HG02943 (cell line): Measurements from ENCODE around the gene ATP13A2.

ENCODE experiments used
- ATAC-seq: cut with Tn5 transposase; IDR thresholded peaks from one replicate; pipeline ENCODE4 v1.9.1; 2021; ENCODE audit warnings: mild to moderate bottlenecking, low read depth, moderate library complexity; ENCODE audit not compliant: unreplicated experiment

Gene ATP13A2

DNA sequence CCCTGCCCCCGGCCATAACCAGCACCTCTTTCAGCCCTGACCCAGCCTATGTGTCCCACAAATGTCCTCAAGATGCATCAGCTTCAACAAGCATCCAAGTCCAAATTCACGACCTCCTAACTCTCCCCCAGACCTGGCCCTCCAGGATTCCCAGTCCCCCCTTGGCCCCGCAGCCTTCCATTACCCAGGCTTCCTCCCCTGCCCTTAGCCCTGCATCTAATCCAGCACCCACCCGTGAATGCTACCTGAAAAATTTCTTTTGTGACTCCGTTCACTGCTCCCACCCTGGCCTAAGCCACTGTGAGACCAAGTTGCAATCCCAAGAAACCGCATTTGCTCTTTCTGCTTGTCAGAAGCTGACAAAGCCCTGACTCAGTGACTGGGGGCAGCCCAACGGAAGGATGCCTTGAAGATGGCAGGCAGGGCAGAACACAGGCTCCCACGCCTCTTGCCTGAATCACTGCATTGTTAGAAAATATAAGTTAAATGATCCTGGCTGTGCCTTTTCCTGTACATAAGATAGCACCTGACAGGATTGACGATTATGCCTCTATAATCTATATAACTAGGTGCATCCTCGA, 30.4 kb downstream of the ATP13A2 start:
- no peak for ATAC-seq

DNA sequence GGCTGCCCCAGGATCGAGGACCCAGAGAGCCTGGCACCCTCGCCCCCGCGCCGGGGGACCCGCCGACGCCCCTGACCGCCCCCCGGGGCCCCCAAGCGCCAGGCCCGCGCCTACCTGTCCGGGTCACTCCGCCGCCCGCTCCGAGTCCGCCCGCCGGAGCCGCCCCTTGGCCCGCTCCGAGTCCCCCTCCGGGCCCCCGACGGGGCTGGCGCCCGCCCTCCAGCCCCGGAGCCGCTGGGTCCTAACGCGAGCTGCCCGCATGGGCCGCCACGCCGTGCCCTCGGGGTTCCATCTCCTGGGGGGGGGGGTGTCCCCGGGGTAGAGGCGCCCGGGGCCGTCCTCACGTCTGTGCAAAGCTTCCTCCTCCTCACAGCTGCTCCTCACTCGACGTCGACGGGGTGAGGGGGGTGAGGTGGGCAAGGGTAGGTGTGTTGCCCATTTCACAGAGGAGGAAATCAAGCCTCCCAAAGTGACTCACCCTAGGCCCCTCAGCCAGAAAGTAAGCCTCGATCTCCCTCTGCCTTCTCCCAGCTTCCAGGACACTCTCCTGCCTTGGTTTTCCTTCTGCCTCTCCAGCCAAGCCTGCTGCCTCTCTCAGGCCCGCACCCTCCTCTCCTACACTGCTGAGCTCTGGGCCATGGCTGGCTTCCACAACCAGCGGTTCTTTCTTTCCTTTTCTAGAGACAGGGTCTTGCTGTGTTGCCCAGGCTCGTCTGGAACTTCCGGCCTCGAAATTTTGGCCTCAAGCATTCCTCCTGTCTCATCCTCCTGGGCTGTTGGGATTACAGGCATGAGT, 31.1 kb downstream of the ATP13A2 start, which contains the start of gene MFAP2:
TSS of gene MFAP2 (minus strand) at position 148 of the 796 bp plus-strand sequence. CDS start 2,347 bp downstream, outside the sequence.
- ATAC-seq: no peak

DNA sequence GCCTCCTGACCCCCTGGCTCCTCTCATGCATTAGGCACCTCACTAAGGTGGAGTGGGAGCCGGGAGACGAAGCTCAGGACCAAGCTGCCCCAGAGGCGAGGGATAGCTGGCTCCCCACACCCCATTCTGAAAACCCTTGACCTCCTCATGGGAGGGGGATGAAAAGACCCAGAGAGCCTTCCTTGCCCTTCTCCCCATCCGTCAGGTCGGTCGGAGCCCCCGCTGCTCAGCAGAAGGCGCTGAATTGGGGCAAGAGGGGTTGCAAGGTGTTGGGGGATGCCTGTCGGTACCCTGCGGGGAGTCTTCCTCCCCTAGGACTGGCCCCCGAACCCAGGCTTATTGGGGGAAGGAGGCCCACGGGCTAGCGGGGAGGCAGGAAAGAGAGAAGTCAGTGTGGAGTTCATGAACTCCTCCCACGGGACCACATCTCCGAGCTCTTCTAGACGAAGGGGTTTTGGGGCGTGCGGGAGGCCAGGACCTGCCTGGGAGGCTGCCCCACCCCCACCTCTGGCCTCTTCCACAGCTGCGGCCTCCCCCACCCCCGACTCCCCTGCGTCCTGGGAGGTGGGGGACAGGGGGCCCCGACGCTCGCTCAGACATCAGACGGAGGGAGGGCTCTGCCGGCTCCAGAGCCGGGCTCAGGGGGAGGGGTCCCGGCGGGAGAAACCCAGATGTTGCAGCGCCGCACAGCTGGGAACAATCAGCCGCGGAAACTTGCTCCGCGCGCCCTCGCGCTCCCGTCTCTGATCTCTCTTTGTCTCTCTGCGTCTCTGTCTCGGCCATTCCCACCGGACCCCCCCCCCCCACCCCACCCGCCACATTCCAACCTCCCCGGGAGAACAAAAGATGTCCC, 32.0 kb downstream of the ATP13A2 start:
- ATAC-seq: no peak

DNA sequence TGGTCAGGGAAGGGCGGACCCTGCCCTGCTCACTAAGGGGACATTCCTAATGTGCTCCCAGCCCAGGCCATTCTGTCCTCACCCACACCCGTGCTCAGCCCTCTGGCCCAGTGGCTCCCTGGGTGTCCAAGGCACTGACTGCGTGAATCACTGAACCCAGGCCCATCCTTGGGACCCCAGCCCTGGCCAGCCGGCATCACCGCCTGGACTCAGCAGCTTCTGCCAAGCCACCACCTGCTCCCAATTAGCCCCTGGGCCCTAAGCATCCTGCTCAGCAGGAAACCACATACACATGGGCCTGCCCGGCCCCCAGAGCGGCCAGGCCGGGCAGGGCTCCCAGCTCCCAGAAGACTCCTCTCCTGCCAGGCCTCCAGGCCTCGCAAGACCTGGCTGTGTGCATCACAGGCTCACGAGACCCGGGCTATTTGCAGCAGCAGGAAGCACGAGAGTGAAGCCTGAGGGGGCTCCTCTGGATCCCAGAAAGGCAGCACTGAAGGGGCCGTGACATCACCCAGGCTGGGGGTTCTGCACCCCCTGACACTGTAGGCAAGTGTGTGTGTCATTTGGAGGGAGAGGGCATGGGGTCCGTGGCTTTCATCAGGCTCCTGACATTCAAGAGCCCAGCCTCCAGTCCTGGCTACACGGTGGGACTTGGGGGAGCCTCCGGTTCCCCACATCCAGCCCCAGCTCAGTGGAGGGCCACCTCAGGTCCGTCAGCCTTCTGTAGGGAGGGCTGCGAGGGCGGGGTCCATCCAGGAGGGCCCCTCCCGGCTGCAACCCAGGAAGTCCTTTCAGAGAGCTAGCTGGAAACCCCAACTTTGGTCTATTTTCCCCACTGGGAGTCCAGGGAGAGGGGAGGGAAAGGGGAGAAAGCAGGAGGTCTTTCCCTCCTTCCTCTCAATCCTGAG, 32.9 kb downstream of the ATP13A2 start:
- no peak for ATAC-seq

DNA sequence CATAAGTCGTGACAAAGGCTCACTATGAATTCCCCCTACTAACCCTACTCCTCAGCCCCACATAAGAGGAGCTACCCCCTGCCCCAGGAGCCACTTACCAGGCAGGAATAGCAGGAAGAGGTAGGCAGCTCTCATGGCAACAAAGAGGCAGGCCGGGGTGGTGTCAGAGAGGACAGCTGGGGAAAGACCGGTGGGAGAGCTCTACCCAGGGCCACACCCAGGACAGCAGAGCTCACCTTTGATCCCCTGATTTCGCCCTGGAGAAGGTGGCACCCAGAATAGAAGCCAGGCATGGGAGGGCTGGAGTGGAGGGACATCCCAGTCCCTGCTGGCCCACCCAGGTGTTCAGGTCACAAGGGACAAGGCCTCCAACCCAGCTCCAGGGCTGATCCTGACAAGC, 33.6 kb downstream of the ATP13A2 start:
- no peak for ATAC-seq

DNA sequence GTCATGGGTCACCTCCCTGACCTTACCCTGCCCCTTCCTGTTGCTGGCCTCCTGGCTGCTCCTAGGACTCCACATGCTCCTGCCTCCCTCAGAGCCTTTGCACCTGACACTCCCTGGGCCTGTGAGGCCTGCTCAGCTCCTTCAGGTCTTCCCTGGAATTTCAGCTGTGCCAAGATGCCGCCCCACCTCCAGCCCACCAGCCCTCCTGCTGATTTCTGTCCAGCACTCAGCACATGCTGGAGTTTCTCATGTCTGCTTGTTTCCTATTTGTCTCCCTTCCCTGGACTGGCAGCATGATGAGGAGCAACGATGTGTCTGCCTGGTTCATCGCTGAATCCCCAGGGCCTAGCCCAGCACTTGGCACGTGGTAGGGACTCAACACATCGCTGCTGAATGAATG, 34.4 kb downstream of the ATP13A2 start:
- ATAC-seq: no peak

DNA sequence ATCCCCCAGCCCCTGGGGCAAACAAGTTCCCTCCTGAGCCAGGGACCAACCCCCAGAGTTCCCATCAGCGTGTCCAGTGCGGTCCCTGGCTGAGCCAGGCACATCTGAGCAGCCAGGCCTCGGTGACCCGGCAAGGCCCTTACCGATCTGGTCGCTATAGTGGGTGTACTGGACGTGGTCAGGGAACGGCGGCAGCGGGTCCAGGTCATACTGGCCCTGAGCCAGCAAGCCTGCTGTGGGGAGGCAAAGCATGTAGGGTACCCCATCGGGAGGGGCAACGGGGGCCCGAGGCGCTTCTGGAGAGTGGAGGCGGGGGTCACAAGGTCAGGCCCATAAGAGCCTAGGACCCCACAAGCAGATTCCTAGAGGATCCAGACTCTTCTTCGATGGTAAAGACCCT, 34.8 kb downstream of the ATP13A2 start:
- no peak for ATAC-seq

DNA sequence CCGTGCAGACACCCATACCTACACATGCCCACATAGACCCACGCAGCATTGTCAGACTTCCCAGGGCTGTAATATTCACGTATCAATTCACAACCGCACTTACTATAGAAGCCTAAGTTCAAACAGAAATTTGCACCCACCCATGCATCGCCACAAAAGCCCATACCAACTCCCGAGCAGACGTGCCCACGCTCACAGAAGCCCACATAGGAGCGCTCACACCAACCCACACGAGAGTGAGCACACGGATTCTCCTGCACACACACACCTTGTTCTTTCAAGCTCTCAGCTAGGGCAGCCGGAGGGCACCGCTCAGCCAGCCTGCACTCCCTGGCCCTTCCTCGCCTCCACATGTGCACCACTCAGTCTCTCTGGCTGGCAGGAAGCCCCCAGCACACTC, 35.9 kb downstream of the ATP13A2 start:
- no peak for ATAC-seq

DNA sequence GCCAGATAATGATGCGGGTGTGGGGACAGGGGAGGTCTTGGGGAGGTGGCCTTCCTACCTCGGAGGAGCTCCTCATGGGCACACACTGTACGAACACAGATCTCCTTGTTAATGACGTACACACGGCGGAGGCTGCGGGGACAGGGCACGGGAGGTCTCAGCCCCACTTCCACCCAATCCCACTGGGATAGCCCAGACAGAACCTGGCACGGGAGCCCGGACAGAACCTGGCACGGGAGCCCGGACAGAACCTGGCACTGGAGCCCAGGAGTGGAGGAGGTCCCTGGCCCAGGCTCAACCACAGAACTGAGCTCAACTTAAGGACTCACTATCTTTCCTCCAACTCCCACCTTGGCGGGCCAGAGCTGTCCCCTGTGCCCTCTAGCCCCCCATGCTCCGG, 36.5 kb downstream of the ATP13A2 start:
- no peak for ATAC-seq

DNA sequence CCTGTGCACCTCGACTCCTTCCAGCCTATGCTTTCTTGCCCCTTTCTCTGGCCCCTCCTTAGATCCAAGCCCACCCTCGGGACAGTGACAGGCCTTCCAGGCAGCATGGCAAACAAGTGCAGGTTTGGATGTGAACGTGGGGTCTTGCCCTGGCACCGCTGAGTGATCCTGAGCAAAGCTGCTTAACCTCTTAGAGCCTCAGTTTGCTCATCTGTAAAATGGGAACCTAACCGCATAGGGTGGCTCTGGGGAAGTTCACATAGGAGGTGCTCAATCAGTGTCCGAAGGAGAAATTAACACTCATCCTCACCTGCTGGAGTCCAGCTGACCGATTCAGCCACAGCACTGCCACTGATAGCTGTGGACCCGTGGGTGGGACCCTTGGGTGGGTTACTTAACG, 38.5 kb downstream of the ATP13A2 start:
- ATAC-seq: no peak

DNA sequence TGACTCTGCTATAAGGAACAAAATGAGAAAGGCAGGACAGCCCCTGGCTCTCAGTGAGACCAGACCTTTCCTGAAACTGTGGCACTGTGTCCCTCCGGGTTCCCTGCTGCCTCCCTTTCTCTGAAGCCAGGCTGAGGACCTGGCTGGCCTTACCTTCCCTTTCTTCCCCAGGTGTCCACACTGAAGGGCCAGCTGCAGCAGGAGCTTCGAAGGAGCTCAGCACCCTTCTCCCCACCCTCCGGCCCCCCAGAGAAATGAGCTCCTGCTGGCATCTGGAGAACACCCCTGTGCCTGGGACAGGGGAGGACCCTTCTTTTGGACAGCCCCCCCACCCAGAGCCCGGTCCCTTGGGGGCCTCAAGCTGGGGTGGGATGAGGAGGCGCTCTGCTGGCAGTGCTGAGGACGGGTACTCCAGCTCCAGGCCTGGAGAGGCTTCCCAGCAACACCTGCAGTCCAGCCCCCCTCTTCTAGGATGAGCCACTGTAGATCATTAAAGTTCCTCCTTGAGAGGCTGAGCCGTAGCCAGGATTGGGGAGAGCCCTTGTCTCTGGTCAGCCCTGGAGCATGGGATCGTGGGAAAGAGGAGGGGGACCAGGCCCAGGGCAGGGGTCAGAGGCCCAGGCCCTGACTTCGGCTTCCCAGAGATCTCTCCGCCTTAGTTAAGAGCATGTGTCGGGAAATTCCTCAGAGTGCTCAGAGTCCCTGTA, 39.4 kb downstream of the ATP13A2 start:
- no peak for ATAC-seq

DNA sequence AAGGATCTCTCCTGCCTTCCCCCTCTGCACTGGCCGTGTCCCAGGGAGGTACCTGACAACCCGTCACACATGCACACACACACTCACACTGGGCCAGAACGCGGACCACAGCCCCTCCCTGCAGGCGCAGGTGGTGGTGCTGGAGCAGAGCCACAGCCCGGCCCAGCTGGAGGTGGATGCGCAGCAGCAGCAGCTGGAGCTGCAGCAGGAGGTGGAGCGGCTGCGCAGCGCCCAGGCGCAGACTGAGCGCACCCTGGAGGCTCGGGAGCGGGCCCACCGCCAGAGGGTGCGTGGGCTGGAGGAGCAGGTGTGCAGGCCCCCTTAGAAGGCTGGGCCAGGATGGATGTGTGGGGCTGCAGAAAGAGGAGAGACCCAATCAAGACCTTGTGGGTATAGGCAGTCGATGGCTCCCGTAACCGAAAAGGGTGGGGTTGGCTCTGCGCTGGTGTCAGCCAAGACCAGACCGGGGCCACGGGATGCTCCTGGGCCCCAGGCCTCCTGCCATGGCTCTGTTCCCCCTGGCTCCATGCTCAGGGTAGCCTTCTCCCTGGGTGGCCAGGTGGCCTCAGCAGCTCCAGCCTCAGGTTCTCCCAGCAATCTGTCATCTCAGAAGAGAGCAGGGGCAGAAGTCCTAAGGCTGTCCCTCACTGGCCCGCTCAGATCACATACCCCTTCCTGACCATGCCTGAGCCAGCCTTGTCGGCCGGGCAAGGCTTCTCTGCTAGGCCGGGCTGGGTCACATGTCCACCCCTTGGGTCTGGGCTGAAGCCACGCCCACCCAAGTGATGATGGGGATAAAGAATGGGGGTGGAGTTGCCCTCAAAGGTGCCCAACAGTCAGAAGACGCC, 40.2 kb downstream of the ATP13A2 start:
- ATAC-seq: no peak

DNA sequence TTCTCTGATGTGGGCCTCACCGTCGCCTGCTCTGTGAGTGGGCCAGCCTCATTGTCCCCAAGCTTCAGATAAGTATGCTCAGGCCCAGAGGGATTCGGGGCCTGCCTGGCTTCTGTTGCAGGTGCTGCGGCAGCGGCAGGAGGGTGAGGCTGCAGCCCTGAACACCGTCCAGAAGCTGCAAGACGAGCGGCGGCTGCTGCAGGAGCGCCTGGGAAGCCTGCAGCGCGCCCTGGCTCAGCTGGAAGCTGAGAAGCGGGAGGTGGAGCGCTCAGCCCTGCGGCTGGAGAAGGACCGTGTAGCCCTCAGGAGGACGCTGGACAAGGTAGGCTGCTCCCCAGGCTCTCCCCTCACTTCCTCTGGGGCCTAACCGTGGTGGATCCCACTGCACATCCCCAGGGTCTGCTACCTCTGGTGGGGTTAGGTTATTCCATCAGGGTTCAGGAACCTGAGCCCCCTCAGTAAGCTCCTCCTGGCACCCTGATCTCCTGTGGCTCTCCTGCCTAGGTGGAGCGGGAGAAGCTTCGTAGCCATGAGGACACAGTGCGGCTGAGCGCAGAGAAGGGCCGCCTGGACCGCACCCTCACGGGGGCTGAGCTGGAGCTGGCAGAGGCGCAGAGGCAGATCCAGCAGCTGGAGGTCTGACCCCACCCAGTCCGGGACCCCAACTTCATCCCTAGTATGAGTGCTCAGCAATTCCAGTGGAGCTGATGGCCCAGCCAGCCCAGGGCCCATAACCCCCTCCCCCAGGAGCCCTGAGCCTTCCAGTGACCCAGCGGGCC, 41.4 kb downstream of the ATP13A2 start:
- ATAC-seq: no peak

DNA sequence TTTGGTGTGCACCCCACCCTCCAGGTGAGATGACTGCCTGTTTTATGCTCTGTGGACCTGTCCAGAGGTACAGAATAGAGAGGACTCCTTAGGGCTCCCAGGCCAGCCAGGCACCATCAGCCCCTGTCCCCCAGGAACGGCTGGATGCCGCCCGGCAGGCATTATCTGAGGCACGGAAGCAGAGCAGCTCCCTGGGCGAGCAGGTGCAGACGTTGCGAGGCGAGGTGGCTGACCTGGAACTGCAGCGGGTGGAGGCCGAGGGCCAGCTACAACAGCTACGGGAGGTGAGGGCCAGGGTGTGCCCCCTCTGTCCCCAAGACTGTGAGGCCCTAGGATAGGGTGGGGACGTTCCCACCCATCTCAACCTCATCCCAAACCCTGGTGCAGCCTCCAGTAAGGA, 42.1 kb downstream of the ATP13A2 start:
- no peak for ATAC-seq

DNA sequence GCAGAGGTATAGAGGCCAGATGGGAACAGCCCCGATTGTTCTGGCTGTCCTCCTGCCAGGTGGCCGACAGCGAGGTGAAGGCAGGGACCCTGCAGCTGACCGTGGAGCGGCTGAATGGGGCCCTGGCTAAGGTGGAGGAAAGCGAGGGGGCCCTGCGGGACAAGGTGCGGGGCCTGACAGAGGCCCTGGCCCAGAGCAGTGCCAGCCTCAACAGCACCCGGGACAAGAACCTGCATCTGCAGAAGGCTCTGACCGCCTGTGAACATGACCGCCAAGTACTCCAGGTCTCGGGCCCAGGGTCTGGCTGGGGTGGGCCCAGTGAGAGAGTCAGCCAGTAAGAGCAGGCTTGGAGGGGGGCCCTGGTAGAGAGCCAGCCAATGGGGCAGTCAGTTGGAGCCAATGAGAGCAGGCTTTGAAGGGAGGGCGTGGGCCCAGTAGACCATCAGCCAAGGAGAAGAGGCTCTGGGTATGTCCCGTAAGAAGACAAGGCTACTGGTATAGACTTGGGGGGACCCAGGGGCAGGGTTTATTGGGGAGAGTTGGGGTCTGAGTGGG, 42.6 kb downstream of the ATP13A2 start:
- ATAC-seq: no peak

DNA sequence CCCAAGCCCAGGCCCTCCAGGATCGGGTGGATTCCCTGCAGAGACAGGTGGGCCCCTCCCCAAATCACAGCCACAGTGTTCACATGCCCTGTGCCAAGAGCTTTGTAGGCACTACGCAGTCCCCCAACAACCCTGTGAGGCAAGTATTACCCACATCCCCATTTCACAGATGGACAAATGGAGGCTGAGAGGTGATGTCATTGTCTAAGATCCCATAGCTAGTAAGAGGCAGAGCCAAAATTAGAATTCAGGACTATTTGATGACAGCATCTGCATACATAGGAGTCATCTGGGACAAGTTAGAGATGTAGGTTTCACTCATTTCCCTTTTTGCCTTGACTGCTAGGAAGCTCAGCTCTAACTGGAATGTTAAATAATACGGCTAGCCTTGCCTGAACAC, 43.4 kb downstream of the ATP13A2 start:
- no peak for ATAC-seq

DNA sequence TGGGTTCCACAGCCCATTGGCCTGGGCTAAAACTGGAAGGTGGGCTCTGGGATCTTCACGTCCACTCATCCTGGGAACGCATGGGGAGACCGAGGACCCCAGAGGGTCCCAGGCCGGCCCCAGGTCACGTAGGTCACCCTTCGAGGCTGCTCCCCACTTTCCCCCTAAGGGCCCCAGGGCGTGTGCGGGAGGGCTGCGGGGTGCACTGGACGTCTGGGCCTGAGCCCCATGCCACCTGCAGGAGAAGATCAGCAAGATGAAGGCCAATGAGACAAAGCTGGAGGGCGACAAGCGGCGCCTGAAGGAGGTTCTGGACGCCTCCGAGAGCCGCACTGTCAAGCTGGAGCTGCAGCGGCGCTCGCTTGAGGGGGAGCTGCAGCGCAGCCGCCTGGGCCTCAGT, 43.8 kb downstream of the ATP13A2 start:
- ATAC-seq: no peak

DNA sequence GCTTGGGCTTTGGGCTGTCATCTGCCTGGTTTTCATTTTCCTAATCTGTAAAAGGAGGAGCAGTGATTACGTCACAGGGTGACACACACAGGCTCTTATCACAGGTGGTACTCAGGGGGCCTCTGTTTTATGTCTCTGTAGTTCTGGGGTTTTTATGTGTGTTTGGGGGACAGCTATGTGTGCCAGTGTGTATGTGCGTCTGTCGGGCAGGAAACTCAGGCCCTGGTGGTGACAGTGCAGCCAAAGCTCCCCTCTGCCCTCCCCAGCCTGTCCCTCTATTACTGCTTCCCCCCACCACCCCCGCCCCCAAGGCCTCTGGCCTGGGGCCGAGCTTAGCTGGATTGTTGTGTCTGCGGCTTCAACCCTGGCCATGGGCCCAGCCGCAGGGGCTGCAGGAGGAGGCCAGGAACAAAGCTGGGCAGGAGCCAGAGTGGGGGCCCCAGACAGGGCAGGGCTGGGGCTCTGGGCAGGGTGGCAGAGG, 44.6 kb downstream of the ATP13A2 start:
- no peak for ATAC-seq
